GM12864 (cell line): Measurements from ENCODE around the gene TMEM184C.

Experiments
- DNase-seq: peaks from one replicate; pipeline ENCODE4 v3.0.0-alpha.2; 2011; ENCODE audit warnings: low read depth
- H3K4me3 ChIP-seq: 2 replicates; pipeline ENCODE4 v1.5.1; 2011; ENCODE audit warnings: mild to moderate bottlenecking, low read depth, low read length, control low read depth
- TF ChIP-seq, protein P1 (sequence below): IDR thresholded peaks from 2 replicates; pipeline ENCODE4 v1.5.1; 2011; ENCODE audit warnings: low read depth, mild to moderate bottlenecking, moderate library complexity, low read length, control low read depth, inconsistent platforms; ENCODE audit errors: missing control alignments

Gene TMEM184C

DNA sequence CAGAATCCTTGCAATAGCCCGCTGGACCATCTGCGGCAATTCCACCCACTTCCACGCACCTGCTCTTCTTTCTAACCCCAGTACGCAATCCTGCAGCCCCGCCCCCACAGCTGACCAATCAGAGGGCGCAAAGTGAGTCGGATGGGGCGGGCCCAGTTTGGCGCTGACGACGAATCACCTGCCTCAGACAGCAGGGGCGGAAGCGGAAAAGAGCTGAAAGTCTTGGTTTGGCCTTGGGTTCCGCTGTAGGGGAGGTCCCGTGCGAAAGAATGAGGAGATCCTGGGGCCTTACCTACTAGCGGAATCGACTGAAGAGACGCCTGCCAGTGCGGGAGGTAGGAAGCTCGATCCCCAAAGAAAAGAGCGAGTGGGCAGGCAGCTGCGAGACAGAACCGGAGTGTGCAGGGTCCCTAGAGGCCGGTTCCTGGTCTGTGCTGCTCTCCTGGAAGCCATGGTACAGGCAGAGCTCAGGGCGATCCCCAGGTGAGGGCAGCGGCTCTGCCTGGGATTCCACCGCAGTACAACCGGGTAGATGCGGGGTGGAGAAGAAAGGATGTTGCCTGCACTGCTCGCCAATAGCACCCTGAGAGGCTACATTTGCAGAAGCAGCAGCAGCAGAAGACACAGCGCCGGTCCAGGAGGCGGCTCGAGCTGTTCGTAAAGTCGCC lies at the start of gene TMEM184C:
TSS of gene TMEM184C (plus strand) at position 225 of the 668 bp plus-strand sequence. CDS start 560 bp downstream, outside the sequence.
- peak within 1 kb of the TSS; percentile 70 for H3K4me3 ChIP-seq
- peak; percentile 92 for DNase-seq
- TF ChIP-seq, protein P1, sequence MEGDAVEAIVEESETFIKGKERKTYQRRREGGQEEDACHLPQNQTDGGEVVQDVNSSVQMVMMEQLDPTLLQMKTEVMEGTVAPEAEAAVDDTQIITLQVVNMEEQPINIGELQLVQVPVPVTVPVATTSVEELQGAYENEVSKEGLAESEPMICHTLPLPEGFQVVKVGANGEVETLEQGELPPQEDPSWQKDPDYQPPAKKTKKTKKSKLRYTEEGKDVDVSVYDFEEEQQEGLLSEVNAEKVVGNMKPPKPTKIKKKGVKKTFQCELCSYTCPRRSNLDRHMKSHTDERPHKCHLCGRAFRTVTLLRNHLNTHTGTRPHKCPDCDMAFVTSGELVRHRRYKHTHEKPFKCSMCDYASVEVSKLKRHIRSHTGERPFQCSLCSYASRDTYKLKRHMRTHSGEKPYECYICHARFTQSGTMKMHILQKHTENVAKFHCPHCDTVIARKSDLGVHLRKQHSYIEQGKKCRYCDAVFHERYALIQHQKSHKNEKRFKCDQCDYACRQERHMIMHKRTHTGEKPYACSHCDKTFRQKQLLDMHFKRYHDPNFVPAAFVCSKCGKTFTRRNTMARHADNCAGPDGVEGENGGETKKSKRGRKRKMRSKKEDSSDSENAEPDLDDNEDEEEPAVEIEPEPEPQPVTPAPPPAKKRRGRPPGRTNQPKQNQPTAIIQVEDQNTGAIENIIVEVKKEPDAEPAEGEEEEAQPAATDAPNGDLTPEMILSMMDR = no peak

DNA sequence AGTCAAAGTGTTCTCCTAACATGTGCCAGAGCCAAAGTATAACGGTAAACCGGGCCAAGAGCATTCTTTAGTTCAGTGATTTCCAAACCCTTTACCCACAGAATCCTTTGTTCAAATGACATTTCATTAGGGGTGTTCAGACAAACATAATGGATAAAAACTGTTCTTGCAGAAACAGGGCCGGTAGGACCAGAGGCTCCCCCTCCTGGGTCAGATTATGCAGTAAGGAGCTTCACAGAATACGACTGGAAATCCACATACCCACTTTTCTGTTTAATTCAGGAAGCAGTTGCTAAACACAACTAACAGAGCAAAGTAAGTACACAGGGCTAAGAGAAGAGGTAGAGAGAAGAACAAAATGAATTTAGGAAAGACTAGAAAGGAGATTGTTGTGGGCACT lies 46.6 kb upstream of the TMEM184C start:
- no peak overlapping the region for H3K4me3 ChIP-seq
- DNase-seq = no peak
- TF ChIP-seq, protein P1 = no peak

DNA sequence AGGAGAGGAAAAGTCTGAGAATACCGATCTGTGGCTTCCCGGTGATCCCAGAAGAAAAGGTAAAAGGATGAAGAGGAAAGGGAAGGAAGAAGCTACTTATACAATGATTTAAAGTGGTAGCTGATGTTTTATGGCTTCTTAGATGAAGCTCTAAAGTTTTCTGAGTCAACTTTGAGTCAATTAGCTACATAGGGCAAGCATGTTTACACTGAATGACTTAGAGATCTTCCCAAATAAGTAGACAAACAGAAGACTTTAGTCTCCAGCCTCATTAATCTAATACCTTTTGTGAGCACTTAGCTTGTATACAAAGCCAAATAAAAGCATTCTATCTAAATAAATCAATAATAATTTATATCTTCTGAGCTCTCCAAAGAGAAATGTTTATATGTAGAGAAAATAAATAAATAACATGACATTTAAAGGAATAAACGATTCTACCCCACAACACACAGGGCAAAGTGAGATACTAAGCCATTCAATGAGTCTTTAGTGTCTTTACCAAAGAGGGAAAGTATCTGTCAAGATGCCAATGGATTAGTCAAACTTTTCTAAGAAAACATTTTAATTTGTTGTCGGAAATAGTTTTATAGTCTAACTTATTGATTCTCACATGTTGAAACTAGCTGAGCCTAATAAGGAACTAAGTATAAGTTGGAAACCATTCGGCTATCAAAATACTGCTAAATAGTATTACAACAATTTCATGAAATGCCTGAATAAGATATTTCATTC lies 46.0 kb upstream of the TMEM184C start:
- TF ChIP-seq, protein P1 = no peak
- DNase-seq = no peak
- H3K4me3 ChIP-seq = no peak overlapping the region

DNA sequence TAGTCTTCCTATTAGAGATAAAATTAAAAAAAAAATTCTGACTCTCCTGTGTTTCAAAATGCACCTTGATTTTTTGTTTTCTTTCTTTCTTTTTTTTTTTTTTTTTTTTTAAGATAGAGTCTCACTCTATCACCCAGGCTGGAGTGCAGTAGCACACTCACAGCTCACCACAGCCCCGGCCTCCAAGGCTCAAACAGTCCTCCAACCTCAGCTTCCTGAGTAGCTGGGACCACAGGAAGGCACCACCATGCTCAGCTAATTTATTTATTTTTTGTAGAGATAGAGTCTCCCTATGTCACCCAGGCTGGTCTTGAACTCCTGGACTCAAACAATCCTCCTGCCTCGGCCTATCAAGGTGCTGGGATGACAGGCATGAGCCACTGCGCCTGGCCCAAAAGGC lies 41.1 kb upstream of the TMEM184C start:
- no peak overlapping the region for H3K4me3 ChIP-seq
- no peak for DNase-seq
- TF ChIP-seq, protein P1 = no peak

DNA sequence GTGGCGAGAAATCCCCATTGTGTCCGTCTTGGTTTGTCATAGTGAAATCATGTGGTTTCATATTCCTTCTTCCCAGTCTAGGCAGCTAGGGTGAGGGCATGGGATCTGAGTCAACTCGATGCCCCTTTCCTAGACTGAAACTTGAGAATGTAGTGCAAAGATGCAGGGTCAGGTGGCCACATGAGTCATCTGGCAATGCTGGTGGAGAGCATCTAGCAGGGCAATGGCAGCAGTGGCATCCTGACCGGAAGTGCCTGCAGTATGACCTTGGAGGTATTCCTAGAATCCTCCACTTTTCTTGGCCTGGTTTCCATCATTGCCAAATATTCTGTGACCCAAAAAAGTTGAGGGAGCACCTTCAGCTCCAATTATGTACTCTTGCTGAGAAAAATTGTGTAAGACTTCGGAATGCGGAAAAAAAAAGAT lies 39.1 kb upstream of the TMEM184C start:
- DNase-seq = no peak
- TF ChIP-seq, protein P1 = no peak
- H3K4me3 ChIP-seq = no peak overlapping the region

DNA sequence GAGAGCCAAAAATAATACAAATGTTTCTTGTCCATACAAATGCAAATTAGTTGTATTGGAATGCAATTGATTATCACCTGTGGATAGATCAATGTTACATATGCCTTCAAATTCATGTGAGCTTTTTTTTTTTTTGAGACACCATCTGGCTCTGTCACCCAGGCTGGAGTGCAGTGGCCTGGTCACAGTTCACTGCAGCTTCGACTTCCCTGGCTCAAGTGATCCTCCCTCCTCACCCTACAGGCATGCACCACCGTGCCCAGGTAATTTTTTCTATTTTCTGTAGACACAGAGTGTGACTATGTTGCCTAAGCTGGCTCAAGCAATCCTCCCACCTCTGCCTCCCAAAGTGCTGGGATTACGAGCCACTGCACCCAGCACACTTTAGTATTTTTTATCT lies 38.6 kb upstream of the TMEM184C start:
- DNase-seq = no peak
- TF ChIP-seq, protein P1 = no peak
- H3K4me3 ChIP-seq = no peak overlapping the region

DNA sequence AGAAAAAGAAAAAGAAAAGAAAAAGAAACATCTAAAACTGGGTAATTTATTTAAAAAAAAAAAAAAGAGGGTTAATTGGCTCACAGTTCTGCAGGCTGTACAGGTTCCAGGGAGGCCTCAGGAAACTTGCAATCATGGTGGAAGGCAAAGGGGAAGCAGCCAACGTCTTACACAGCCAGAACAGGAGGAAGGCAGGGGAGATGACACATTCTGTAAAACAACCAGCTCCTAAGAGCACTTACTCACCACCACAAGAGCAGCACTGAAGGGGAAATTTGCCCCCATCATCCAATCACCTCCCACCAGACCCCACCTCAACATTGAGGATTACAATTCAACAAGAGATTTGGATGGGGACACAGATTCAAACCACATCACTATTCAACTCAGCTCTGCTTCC lies 36.8 kb upstream of the TMEM184C start:
- TF ChIP-seq, protein P1 = no peak
- no peak for DNase-seq
- H3K4me3 ChIP-seq = no peak overlapping the region
